ENCODE measurements around the gene TRMU.

The TRMU gene

DNA sequence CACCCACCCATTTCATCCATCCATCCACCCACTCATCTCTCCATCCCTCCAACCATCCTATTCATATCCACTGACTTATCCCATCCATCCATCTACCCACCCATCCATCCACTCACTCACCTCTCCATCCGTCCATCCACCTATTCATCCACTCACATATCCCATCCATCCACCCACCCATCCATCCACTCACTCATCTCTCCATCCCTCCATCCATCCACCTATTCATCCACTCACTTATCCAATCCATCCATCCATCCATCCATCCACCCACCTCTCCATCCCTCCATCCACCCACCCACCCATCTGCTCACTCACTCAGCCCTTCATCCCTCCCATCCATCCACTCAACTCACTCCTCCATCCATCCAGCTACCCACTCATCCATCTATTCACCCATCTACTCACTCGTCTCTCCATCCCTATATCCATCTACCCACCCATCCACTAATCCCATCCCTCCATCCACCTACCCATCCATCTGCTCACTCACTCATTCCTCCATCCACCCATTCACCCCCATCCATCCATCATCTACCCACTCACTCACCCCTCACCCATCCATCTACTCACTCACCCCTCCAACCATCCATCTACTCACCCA is 36.2 kb downstream of the TRMU start:
- no peak for DNase-seq

DNA sequence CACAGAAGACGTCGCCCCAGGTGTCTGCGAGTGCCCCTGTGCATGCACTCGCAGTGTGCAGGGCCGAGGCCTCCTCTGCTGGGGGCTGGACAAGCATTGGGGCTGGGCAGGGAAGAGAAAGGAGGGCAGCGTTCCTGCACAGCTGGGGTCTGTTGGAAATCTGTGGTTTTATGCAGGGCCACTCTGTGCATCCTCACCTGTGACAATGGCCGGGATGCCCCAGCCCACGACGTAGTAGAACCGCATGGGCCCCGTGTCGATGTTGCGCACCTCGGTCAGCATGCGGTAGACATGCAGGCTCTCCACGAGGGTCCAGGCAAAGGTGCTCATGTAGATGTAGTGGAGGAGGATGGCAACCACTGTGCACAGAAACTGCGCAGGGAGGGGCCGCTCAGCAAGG is 37.2 kb downstream of the TRMU start:
- DNase-seq: no peak

DNA sequence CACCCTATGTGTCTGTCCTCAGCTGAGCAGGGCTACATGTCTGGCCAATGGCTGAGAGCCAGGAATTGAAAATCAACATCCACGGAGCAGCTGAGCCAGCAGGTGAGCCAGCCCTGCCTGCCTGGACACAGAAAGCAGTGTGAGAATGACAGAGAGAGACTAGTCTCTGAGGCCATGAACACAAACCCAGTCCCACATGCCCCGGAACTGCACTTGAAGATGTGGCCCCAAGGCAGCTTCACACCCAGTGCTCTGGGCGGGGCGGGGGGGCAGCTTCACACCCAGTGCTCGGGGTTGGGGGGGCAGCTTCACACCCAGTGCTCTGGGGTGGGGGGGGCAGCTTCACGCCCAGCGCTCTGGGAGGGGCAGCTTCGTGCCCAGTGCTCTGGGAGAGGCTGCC is 37.6 kb downstream of the TRMU start:
- DNase-seq: no peak

DNA sequence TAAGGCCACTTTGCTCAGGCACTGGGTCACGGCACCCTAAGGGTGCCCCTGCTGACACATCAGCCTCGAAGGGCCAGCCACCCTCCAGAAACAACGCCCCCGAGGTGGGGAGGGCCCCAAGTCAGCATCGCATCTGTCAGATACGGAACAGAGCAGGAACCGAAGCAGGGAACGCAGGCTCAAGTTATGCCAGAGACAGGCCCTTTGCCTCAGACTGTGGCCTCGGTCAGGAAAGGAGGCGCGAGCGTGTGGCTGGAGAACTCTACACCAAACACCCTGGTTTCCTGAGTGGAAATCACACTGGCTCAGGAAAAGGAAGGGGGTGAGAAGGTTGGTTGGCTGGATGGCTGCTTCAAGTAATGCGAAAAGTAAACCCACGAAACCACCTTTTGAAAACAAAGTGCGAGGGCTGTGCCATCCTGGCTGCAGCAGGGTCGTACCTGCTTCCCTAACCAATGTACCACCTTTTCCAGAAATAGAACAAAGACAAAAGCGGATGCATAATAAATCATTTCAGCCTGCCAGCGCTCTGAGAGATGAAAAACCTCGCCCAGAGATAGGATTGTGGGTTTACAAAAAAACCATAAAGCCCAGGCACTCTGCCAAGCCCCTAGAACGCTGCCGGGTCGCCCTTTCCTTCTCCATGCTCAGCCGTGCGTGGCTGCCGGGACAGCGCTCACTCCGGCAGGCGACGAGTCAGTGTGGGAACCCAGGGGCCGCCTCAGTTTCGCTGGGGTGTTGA is 38.6 kb downstream of the TRMU start:
- no peak for DNase-seq

DNA sequence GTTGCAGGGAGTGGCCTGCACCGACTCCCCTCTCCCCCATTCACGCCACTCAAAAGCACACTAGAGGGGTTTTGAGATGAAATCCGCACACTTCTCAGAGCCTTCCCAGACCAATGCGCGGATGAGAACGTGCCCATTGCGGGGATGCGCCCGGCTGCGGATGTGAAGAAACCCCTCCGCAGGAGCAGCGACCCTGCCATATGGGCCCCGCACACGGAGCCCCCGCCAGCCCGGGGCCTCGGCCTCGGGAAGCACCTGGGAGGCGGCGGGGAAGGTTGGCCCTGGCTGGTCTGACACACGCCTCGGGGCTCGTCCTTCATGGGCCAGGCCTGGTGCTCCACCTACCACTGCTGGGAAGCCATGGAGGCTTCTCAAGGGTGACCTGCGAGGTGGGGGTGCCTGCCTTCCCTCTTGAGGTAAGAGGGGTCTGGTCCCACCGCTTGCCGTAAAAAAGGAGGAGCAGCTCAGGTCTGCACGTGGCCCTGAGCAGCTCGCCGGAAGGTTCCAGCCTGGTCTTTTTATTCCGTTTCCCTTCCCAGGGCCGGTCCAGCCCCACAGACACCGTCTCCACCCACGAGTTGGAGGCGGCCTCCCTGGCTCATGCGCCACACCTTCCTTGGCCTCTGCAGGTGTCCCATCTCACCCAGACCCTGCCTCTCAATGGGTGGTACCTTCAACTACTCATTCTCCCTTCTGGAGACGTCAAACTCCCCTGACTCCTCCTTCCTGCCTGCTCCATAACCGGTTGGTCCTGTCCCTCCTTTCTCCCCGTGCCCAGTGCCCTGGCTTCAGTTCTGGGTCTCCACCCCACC is 39.4 kb downstream of the TRMU start:
- DNase-seq: no peak

DNA sequence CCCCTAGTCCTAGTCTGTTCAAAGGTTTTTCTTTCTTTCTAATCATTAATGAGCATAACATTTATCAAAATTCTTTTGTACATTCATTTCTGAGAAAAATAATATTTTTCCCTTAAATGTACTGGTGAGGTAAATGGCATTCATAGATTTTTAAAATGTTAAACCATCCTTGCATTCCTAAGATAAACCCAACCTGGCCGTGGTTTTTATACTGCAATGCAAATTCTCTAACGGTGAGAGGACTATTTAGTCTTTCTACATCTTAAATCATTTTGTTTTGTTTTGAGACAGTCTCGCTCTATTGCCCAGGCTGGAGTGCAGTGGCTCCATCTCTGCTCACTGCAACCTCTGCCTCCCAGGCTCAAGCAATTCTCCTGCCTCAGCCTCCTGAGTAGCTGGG is 40.6 kb downstream of the TRMU start:
- no peak for DNase-seq

DNA sequence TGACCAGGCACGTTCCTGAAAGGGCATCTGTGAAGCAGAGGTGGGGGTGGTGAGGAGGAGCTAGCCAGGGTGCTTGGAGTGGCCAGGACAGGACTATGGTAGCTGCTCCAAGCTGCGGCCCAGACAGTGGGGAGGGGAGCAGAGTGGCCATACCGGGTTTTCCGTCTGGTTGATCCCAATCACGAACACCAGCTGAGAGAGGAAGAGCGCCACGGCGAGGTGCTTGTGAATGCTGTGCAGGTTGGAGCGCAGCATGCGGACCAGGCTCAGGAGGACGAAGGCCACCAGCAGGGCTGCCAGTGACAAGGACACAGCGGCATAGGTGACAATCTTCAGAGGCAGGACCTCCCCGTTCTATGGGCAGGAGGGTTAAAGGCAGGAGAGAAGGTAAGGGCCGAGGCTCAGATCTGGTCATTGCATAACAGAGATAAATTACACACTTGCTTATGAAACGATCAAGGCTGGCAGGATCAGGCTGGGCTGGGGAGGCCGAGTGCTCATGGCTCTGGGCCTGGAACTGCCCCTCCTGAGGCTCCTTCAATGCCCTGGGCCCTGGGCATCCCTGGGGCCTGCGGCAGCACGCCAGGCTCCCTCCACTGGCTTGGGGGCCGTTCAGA is 41.5 kb downstream of the TRMU start:
- DNase-seq: no peak

DNA sequence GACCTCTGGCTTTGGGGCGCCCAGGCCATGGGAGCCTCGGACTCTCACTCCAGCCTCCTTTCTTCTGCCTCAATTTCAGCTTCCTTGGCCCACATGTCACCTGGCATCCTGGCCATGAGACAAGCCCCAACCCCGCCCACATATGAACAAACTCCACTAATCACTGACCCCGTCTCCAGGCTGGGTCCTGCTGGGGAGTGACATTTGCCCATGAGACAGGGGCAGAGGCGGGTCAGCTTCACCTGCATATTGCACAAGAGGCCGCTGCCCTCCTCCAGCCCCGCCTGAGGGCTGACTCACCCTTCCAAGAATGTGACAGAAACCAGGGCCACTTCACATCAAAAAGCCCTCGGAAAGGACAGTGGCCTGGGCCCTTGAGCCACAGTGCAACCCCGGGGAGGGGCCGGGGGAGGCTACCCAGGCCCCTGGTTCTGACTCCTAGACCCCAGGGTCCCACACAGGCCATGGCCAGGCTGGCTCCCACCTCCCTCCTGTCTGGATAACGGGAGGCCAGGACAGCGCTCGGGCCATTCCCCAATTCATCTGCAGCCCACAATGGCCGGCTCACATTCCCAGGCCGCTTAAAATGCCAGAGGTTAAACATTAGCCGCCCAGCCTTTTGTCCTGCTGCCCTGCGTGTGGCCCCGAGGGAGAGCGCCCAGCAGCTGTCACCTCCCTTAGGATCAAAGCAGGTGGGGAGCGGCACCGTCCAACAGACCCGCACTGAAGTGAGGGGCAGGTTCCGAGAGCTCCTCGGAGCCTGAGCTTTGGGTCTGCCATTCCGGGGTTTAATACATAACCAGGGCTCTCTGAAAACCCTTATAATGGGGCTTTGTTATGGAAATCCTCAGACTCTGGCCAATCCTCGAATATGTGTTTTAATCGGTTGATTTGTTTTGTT is 42.3 kb downstream of the TRMU start:
- no peak for DNase-seq

DNA sequence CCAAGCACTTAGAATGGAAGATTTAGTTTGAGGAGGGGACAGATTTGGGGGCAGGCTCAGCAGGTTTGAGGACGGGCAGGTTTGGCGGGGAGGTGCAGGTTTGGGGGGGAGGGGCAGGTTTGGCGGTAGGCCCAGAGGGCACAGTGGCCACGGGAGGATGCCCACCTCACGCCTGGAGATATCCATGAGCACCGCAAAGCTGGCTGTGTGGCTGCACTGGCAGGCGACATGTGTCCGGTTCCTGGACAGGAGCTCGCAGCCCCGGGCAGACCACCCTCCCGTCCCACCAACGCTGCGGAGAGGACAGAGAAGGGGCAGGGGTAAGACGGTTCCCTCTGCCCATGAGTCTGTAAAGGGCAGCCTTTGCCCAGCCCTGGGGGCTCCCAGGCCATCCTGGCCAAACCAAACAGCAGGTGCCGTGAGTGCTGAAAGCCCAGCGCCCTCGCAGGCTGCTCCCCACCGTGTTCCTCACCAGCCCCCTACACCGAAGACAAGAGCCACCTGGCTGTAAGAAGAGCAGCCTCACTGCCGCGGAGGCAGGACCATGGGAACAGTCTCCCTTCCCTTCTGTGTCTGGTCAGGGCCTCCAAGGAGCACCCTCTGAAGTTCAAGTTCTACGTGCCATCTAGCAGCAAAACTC is 43.0 kb downstream of the TRMU start:
- DNase-seq: no peak

DNA sequence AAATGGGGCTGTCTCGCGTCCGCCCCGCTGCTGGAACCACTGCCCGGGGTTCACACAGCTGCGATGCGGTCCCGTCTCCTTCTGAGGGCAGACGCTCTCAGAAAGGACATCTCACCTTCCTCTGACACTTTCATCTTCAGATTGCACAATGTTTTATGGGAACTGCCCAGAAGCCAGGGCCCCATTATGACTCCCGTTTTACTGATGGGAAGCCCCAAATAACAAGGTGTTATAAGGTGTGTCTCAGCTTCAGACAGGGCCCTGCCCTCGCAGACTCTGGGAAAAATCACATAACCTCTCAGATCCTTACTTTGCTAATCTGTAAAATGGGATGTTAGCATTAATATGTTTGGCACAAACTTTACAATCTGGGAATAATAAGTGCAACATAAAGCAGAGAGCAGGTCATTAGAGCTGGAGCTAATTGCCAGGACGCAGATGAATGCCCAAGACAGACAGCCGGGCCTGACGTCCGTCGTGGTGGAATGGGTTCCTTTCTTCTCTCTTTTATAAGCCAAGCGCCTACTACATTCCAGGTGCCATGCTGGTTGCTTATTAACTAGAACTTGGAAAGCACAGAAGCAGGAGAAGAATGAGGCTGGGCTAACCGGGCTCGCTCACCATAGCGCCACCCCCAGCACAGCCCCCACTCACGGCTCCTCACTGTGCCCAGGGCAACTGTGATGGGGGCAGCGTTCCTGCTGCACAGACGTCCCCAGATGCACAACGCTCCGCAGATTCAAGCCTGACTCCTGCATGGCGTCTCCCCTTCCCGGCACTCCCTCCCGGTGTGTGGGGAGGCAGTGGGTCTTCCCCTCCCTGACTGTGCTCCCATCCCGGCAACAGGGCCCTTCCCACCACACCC is 43.8 kb downstream of the TRMU start:
- DNase-seq: no peak

DNA sequence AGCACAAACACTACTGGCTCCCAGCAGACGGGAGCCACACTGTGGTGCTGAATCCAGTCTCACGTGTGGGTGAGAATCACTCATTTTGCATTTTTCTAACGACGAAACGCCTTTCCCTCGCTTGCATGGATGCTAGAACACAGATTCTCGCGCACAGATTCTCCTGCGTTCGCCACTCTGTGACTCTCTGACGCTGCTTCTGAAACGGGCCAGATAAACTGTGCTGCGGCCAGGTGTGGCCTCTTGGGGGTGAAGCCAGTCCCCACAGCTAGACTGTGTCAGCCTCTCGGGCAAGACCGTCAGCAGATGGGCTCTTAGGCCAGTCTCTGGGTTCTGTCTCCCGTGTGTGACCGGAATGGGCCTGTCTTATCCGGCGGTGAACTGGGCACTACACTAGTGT is 44.6 kb downstream of the TRMU start:
- no peak for DNase-seq

DNA sequence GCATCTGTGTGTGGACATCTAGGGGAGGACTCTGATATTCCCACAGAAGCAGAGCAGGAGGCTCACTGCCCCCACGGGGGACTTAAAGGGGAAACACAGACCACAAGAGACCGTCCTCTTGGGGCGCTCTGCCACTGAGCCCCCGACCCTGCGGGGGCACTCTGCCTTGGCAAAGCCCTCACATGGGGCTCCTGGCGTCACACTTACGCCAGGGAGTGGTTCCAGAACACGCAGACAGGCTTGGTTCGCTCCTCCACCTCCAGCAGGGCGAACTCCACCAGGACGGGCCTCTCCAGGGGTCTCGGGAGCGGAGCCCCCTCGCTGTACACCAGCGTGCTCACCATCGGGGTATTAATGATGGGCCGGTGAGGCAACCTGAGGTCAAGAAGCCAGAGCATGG is 45.1 kb downstream of the TRMU start:
- no peak for DNase-seq

DNA sequence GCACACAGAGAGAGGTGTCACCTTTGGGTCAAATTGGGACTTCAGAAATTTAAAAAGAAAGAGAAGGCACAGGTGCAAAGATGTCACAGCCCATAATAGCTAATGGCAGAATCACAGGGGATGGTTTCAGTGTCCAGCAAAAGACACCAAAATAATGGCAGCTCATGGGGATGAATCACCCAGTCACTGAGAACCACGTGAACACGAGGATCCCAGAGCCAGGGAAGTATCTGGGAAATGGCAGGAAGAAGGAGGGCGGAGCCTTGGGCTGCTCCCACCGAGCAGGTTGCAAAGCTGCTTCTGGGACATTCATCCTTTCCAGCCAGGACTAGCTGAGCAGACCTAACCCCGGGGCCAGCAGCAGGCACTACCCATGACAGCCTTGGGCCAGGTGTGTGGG is 45.6 kb downstream of the TRMU start:
- DNase-seq: no peak

DNA sequence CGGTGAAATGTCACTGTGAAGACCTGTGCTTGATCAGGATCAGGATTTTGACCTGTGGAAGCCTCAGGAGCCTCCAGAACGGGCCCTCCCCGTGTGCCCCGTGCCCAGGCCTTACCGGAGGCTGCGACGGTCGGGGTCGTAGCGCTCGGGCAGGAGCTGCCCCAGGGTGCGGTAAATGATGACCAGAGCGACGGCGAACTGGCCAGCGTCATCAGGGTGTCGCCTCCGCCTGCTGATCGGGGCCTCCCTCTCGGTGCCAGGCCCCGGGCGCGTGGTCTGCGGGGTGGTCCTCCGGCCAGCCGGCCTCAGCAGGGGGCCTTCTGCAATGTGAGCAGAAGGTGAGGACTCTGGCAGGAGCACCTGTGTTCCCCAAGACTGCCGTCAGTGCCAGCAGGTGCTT is 46.2 kb downstream of the TRMU start:
- no peak for DNase-seq

DNA sequence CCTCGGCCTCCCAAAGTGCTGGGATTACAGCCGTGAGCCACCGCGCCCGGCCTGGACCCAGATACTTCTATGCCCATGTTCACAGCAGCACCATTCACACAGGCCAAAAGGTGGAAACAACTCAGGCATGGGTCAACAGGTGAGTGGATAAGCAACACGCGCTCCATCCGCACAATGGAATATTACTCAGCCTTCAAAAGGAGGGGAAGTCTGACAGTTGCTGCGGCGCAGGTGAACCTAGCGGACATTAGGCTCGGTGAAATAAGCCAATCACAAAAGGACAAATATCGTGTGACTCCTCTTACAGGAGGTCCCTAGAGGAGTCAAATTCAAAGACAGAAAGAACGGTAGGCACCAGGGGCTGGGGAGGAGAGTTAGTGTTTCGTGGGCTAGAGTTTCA is 47.0 kb downstream of the TRMU start:
- no peak for DNase-seq

DNA sequence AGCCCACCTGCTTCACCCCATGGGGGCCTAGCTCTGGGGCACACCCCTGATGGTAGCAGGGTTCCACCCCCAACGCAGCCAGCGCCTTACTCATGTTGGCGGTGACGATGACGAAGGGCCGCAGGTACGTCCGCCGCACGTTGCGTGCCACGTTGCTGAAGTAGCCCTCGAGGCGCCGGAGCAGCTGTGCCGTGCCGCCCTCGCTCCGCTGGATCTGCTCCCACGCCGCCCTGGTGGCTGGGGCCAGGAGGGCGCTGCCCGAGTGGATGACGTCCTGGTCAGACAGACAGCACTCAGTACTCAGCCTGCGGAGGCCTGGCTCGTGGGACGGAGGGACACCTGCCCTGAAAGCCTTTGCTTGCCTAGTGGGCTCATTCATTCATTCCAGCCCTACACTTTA is 50.8 kb downstream of the TRMU start:
- DNase-seq: no peak

DNA sequence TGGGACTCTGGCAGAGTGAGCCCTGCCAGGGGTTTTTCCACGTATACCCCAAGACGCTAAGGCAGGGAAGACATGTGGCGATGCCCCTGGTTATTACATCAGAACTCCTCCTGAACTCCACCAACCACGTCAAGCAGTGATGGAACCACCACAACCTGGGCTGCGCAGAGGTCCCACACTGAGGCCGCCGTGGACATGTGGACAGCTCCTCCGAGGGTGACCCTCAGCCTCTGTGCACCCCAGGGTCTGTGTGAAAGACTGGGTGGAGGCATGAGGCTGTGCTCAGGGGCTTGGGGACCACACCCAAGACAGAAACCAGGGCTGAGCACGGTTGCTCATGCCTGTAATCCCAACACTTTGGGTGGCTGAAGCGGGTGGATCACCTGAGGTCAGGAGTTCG is 52.2 kb downstream of the TRMU start:
- DNase-seq: no peak

DNA sequence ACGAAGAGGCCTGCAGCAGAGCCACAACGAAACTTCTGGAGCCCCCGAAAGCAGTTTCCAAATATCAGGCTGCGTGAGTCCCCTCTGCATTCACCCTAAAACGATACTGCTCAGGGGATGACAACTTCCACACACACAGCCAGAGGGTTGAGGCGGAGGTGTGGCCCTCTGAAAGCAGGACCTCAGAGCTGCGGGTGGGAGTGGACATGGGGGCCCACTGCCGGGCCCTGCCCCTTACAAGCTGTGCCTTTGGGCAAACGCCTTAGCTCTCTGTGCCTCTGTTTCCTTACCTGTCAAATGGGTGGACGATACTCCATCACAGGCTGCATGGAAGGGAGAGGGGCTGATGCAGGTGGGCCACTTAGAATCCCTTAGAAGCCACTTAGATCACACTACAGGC is 53.1 kb downstream of the TRMU start:
- no peak for DNase-seq

DNA sequence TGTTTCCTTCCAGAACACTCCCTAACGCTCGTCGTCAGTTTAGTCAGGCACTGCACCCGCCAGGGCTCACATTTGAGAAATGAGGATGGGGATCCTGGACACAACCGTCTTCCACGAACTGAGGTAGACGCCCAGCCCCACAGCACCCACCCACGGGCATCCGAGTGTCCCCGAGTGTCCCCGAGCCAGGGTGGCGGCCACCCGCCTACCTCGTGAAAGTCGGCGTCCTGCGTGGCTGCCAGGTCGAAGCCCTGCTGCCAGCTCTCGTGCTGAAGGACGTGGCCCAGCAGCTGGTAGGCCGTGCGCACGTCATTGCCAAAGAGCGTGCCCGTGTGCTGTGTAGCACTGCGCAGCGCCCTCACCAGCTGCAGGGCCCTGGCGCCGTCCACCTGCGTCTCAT is 53.6 kb downstream of the TRMU start:
- DNase-seq: no peak

DNA sequence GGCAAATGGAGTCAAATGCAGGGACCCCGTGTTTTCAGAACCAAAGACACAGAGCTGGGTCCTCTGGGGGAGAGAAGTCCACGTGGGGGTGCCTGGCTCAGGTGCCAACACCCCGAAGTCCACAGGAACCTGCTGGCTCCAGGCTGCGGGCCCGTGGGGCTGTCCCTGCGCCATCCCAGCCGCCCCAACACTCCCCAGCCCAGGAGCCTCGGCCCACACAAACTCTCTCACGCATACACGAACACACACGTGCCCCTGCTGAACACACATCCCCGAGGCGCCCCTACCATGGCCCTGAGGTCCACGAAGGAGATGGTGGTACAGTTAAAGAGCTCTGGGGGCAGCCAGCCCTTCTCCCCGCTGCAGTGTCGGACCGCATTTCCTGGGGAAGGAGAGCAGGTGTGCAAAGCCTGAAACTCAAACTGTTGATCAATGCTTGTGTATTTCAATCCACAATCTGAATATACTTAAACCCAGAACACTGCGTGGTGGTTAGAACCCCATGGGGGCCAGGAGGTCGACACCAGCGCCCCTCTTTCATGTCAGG is 54.7 kb downstream of the TRMU start:
- no peak for DNase-seq
